GM18511 (cell line): ENCODE results near the gene KIF16B.

Source experiments
- ATAC-seq: cut with Tn5 transposase; IDR thresholded peaks from one replicate; pipeline ENCODE4 v1.9.1; 2021; ENCODE audit warnings: mild to moderate bottlenecking, moderate library complexity; ENCODE audit not compliant: unreplicated experiment

KIF16B gene

GRCh38 chr20:16367948-16368560, 205.2 kb downstream of the KIF16B start:
- ATAC-seq: no peak

- ATAC-seq: no peak
Observed at GRCh38 chr20:16366529-16366928, 206.7 kb downstream of the KIF16B start.

- ATAC-seq: no peak
Observed at GRCh38 chr20:16364320-16364687, 208.9 kb downstream of the KIF16B start.

- ATAC-seq: no peak
Observed at GRCh38 chr20:16363506-16364319, 209.5 kb downstream of the KIF16B start.

GRCh38 chr20:16362642-16363041, 210.6 kb downstream of the KIF16B start:
- no peak for ATAC-seq

- no peak for ATAC-seq
Observed at GRCh38 chr20:16360668-16361067, 212.6 kb downstream of the KIF16B start.

- no peak for ATAC-seq
Observed at GRCh38 chr20:16353417-16353781, 219.8 kb downstream of the KIF16B start.

- ATAC-seq: no peak
Observed at GRCh38 chr20:16352751-16353416, 220.4 kb downstream of the KIF16B start.

GRCh38 chr20:16352321-16352720, 220.9 kb downstream of the KIF16B start:
- no peak for ATAC-seq

GRCh38 chr20:16351415-16351814, 221.8 kb downstream of the KIF16B start:
- no peak for ATAC-seq

- no peak for ATAC-seq
Observed at GRCh38 chr20:16350465-16350864, 222.8 kb downstream of the KIF16B start.

- no peak for ATAC-seq
Observed at GRCh38 chr20:16349523-16350260, 223.6 kb downstream of the KIF16B start.

- ATAC-seq: no peak
Observed at GRCh38 chr20:16346956-16347355, 226.3 kb downstream of the KIF16B start.

GRCh38 chr20:16337707-16338106, 235.5 kb downstream of the KIF16B start:
- no peak for ATAC-seq

- ATAC-seq: no peak
Observed at GRCh38 chr20:16327606-16328005, 245.6 kb downstream of the KIF16B start.

GRCh38 chr20:16321291-16321690, 252.0 kb downstream of the KIF16B start:
- ATAC-seq: no peak

- ATAC-seq: peak; percentile 60
Observed at GRCh38 chr20:16317445-16318362, 255.5 kb downstream of the KIF16B start.

- no peak for ATAC-seq
Observed at GRCh38 chr20:16316513-16316912, 256.7 kb downstream of the KIF16B start.

- ATAC-seq: peak; percentile 33
Observed at GRCh38 chr20:16314748-16315159, 258.5 kb downstream of the KIF16B start.

GRCh38 chr20:16314320-16314719, 258.9 kb downstream of the KIF16B start:
- peak; percentile 71 for ATAC-seq
